ENCODE data around the gene INHBB.

INHBB gene

GRCh38 chr2:120322329-120322728 lies 23.6 kb upstream of the INHBB start:
- H3K36me3 ChIP-seq (ENCODE audit: control insufficient read depth, insufficient read depth, low read length) = no peaks in the 10 kb centered on the region
- H3K27ac ChIP-seq (ENCODE audit: low read length) = no peak overlapping the region
- no peaks in the 10 kb centered on the region for H3K27me3 ChIP-seq (ENCODE audit: control insufficient read depth, insufficient read depth, low read length)
- no peak for DNase-seq (ENCODE audit: low read depth, low spot score)
- H3K4me1 ChIP-seq (ENCODE audit: control insufficient read depth, insufficient read depth, low read length) = no peaks in the 10 kb centered on the region
- no peak overlapping the region for H3K4me3 ChIP-seq (ENCODE audit: low read length)
- no CpG with 5 or more reads among the region's 7 CpGs for WGBS (ENCODE audit: insufficient coverage, insufficient read length)
- no peaks in the 10 kb centered on the region for H3K9me3 ChIP-seq (ENCODE audit: control insufficient read depth, insufficient read depth, low read length)

- Histone ChIP-seq H3K27ac (ENCODE audit: low read length) (no peak overlapping the region), H3K9me3 (ENCODE audit: control insufficient read depth, insufficient read depth, low read length) (no peaks in the 10 kb centered on the region), H3K27me3 (ENCODE audit: control insufficient read depth, insufficient read depth, low read length) (no peaks in the 10 kb centered on the region), H3K36me3 (ENCODE audit: control insufficient read depth, insufficient read depth, low read length) (no peaks in the 10 kb centered on the region), H3K4me3 (ENCODE audit: low read length) (no peak overlapping the region), H3K4me1 (ENCODE audit: control insufficient read depth, insufficient read depth, low read length) (no peaks in the 10 kb centered on the region)
- no CpG with 5 or more reads among the region's 10 CpGs for WGBS (ENCODE audit: insufficient coverage, insufficient read length)
- no peak for DNase-seq (ENCODE audit: low read depth, low spot score)
These were observed 22.7 kb upstream of the INHBB start for GRCh38 chr2:120323214-120323613.

GRCh38 chr2:120323807-120324399 lies 22.0 kb upstream of the INHBB start:
- no peaks in the 10 kb centered on the region for H3K4me1 ChIP-seq (ENCODE audit: control insufficient read depth, insufficient read depth, low read length)
- H3K4me3 ChIP-seq (ENCODE audit: low read length) = no peak overlapping the region
- H3K27ac ChIP-seq (ENCODE audit: low read length) = no peak overlapping the region
- no CpG with 5 or more reads among the region's 10 CpGs for WGBS (ENCODE audit: insufficient coverage, insufficient read length)
- H3K27me3 ChIP-seq (ENCODE audit: control insufficient read depth, insufficient read depth, low read length) = no peaks in the 10 kb centered on the region
- no peak for DNase-seq (ENCODE audit: low read depth, low spot score)
- H3K36me3 ChIP-seq (ENCODE audit: control insufficient read depth, insufficient read depth, low read length) = no peaks in the 10 kb centered on the region
- no peaks in the 10 kb centered on the region for H3K9me3 ChIP-seq (ENCODE audit: control insufficient read depth, insufficient read depth, low read length)

GRCh38 chr2:120324933-120325332 lies 21.0 kb upstream of the INHBB start:
- Histone ChIP-seq H3K27me3 (ENCODE audit: control insufficient read depth, insufficient read depth, low read length) (no peaks in the 10 kb centered on the region), H3K27ac (ENCODE audit: low read length) (no peak overlapping the region), H3K9me3 (ENCODE audit: control insufficient read depth, insufficient read depth, low read length) (no peaks in the 10 kb centered on the region), H3K36me3 (ENCODE audit: control insufficient read depth, insufficient read depth, low read length) (no peaks in the 10 kb centered on the region), H3K4me3 (ENCODE audit: low read length) (no peak overlapping the region), H3K4me1 (ENCODE audit: control insufficient read depth, insufficient read depth, low read length) (no peaks in the 10 kb centered on the region)
- WGBS (ENCODE audit: insufficient coverage, insufficient read length) = no CpG with 5 or more reads among the region's 7 CpGs
- DNase-seq (ENCODE audit: low read depth, low spot score) = no peak

- H3K27me3 ChIP-seq (ENCODE audit: control insufficient read depth, insufficient read depth, low read length) = no peaks in the 10 kb centered on the region
- no peak for DNase-seq (ENCODE audit: low read depth, low spot score)
- H3K4me1 ChIP-seq (ENCODE audit: control insufficient read depth, insufficient read depth, low read length) = no peaks in the 10 kb centered on the region
- H3K4me3 ChIP-seq (ENCODE audit: low read length) = no peak overlapping the region
- H3K9me3 ChIP-seq (ENCODE audit: control insufficient read depth, insufficient read depth, low read length) = no peaks in the 10 kb centered on the region
- H3K36me3 ChIP-seq (ENCODE audit: control insufficient read depth, insufficient read depth, low read length) = no peaks in the 10 kb centered on the region
- whole genome bisulfite sequencing (ENCODE audit: insufficient coverage, insufficient read length) = no CpG with 5 or more reads among the region's 9 CpGs
- no peak overlapping the region for H3K27ac ChIP-seq (ENCODE audit: low read length)
These were observed 19.9 kb upstream of the INHBB start for GRCh38 chr2:120326066-120326465.

GRCh38 chr2:120330946-120331822 lies 14.8 kb upstream of the INHBB start:
- no peaks in the 10 kb centered on the region for H3K9me3 ChIP-seq (ENCODE audit: control insufficient read depth, insufficient read depth, low read length)
- DNase-seq (ENCODE audit: low read depth, low spot score) = no peak
- H3K27me3 ChIP-seq (ENCODE audit: control insufficient read depth, insufficient read depth, low read length) = no peaks in the 10 kb centered on the region
- H3K4me1 ChIP-seq (ENCODE audit: control insufficient read depth, insufficient read depth, low read length) = no peaks in the 10 kb centered on the region
- no peak overlapping the region for H3K4me3 ChIP-seq (ENCODE audit: low read length)
- WGBS (ENCODE audit: insufficient coverage, insufficient read length) = no CpG with 5 or more reads among the region's 24 CpGs
- H3K36me3 ChIP-seq (ENCODE audit: control insufficient read depth, insufficient read depth, low read length) = no peaks in the 10 kb centered on the region
- no peak overlapping the region for H3K27ac ChIP-seq (ENCODE audit: low read length)

GRCh38 chr2:120331903-120332302 lies 14.0 kb upstream of the INHBB start:
- no CpG with 5 or more reads among the region's 4 CpGs for WGBS (ENCODE audit: insufficient coverage, insufficient read length)
- no peaks in the 10 kb centered on the region for H3K27me3 ChIP-seq (ENCODE audit: control insufficient read depth, insufficient read depth, low read length)

GRCh38 chr2:120332384-120332783 lies 13.6 kb upstream of the INHBB start:
- no peak for DNase-seq (ENCODE audit: low read depth, low spot score)
- no peaks in the 10 kb centered on the region for H3K4me1 ChIP-seq (ENCODE audit: control insufficient read depth, insufficient read depth, low read length)
- no peaks in the 10 kb centered on the region for H3K9me3 ChIP-seq (ENCODE audit: control insufficient read depth, insufficient read depth, low read length)
- H3K4me3 ChIP-seq (ENCODE audit: low read length) = no peak overlapping the region
- no peak overlapping the region for H3K27ac ChIP-seq (ENCODE audit: low read length)
- H3K36me3 ChIP-seq (ENCODE audit: control insufficient read depth, insufficient read depth, low read length) = no peaks in the 10 kb centered on the region
- no CpG with 5 or more reads among the region's 6 CpGs for WGBS (ENCODE audit: insufficient coverage, insufficient read length)
- H3K27me3 ChIP-seq (ENCODE audit: control insufficient read depth, insufficient read depth, low read length) = no peaks in the 10 kb centered on the region

More at GRCh38 chr2:120331903-120332302, 14.0 kb upstream of the INHBB start:
- H3K27ac ChIP-seq (ENCODE audit: low read length) = no peak overlapping the region
- no peaks in the 10 kb centered on the region for H3K4me1 ChIP-seq (ENCODE audit: control insufficient read depth, insufficient read depth, low read length)
- no peak for DNase-seq (ENCODE audit: low read depth, low spot score)
- H3K4me3 ChIP-seq (ENCODE audit: low read length) = no peak overlapping the region
- H3K36me3 ChIP-seq (ENCODE audit: control insufficient read depth, insufficient read depth, low read length) = no peaks in the 10 kb centered on the region
- no peaks in the 10 kb centered on the region for H3K9me3 ChIP-seq (ENCODE audit: control insufficient read depth, insufficient read depth, low read length)

GRCh38 chr2:120334068-120334467 lies 11.9 kb upstream of the INHBB start:
- H3K36me3 ChIP-seq (ENCODE audit: control insufficient read depth, insufficient read depth, low read length) = no peaks in the 10 kb centered on the region
- H3K27me3 ChIP-seq (ENCODE audit: control insufficient read depth, insufficient read depth, low read length) = no peaks in the 10 kb centered on the region
- H3K4me3 ChIP-seq (ENCODE audit: low read length) = no peak overlapping the region
- no peaks in the 10 kb centered on the region for H3K9me3 ChIP-seq (ENCODE audit: control insufficient read depth, insufficient read depth, low read length)
- no peak overlapping the region for H3K27ac ChIP-seq (ENCODE audit: low read length)
- DNase-seq (ENCODE audit: low read depth, low spot score) = no peak
- H3K4me1 ChIP-seq (ENCODE audit: control insufficient read depth, insufficient read depth, low read length) = no peaks in the 10 kb centered on the region
- whole genome bisulfite sequencing (ENCODE audit: insufficient coverage, insufficient read length) = no CpG with 5 or more reads among the region's 1 CpG

GRCh38 chr2:120336749-120337148 lies 9.2 kb upstream of the INHBB start:
- Histone ChIP-seq H3K27ac (ENCODE audit: low read length) (no peak overlapping the region), H3K4me1 (ENCODE audit: control insufficient read depth, insufficient read depth, low read length) (no peaks in the 10 kb centered on the region), H3K36me3 (ENCODE audit: control insufficient read depth, insufficient read depth, low read length) (no peaks in the 10 kb centered on the region), H3K4me3 (ENCODE audit: low read length) (no peak overlapping the region), H3K27me3 (ENCODE audit: control insufficient read depth, insufficient read depth, low read length) (0 out of 2 replicates have a peak, but pooled peaks cover 3% of the 10 kb centered on the region), H3K9me3 (ENCODE audit: control insufficient read depth, insufficient read depth, low read length) (no peaks in the 10 kb centered on the region)
- WGBS (ENCODE audit: insufficient coverage, insufficient read length) = no CpG with 5 or more reads among the region's 8 CpGs
- DNase-seq (ENCODE audit: low read depth, low spot score) = no peak

Data from iPS DF 6.9 (cell line).